Heart right ventricle (tissue), 16 donors: ENCODE measurements around the gene PRKAG3. TPM values are rescaled to one million over a fixed set of nuclear protein-coding genes. Genes with fewer than 3 reads are reported as not detected.

ENCODE experiments used
- ATAC-seq, 8 donors: fragments of 200-7000 bp; cut with Tn5 transposase; one replicate each; pipeline ENCODE4 v1.9.1; 2020; ENCODE audit warnings: mild to moderate bottlenecking in 8 of 8, moderate library complexity in 8 of 8, moderate number of reproducible peaks in 1 of 8
- DNase-seq, 2 donors: peaks; one replicate each; pipeline ENCODE4 v3.0.0-alpha.2; 2020
- H3K27ac ChIP-seq, 10 donors: fragments of 200-600 bp; sonication (generic) in 2 of 10; one replicate each; pipeline versions ENCODE4 v1.5.0 to v1.8.0; 2020 to 2022; ENCODE audit warnings: mild to moderate bottlenecking in 3 of 10
- H3K27me3 ChIP-seq, 7 donors: fragments of 200-600 bp; one replicate each; pipeline ENCODE4 v1.8.0; 2021 to 2022; ENCODE audit warnings: mild to moderate bottlenecking in 2 of 7
- H3K36me3 ChIP-seq, 9 donors: fragments of 200-600 bp; sonication (generic) in 1 of 9; one replicate each; pipeline versions ENCODE4 v1.5.0 to v1.8.0; 2020 to 2022; ENCODE audit warnings: mild to moderate bottlenecking in 2 of 9
- H3K4me1 ChIP-seq, 9 donors: fragments of 200-600 bp; sonication (generic) in 1 of 9; one replicate each; pipeline versions ENCODE4 v1.5.0 to v1.8.0; 2020 to 2022; ENCODE audit warnings: mild to moderate bottlenecking in 4 of 9
- H3K4me3 ChIP-seq, 10 donors: fragments of 200-600 bp; sonication (generic) in 2 of 10; one replicate each; pipeline versions ENCODE4 v1.5.0 to v1.8.0; 2020 to 2022; ENCODE audit warnings: mild to moderate bottlenecking in 7 of 10, moderate library complexity in 2 of 10
- H3K9me3 ChIP-seq, 11 donors: fragments of 200-600 bp in 10 of 11; sonication (generic) in 2 of 11; one replicate each; pipeline versions ENCODE4 v1.5.0 to v1.8.0; 2013 to 2022; ENCODE audit warnings: mild to moderate bottlenecking in 2 of 11, control low read depth in 1 of 11, moderate library complexity in 1 of 11
- CTCF ChIP-seq, 9 donors: fragments of 200-600 bp; sonication (generic) in 2 of 9; IDR thresholded peaks; one replicate each; pipeline versions ENCODE4 v1.5.0 to v1.8.0; 2021 to 2022; ENCODE audit warnings: antibody characterized with exemption in 9 of 9, mild to moderate bottlenecking in 5 of 9, moderate library complexity in 1 of 9
- WGBS, 2 donors: extraction: QIAGEN DNeasy Blood & Tissue Kit; methylation state at CpG; one replicate each; pipeline ENCODE4 v1.1.7; 2013; ENCODE audit warnings: inconsistent platforms in 1 of 2; 5-methylcytosine and 5-hydroxymethylcytosine counted together
- intact Hi-C, 10 donors: fragments of 100-400 bp; cut with DNase I; formaldehyde crosslinking; loops; one replicate each; pipeline versions ENCODE4 v1.11.1 to v1.14.2; 2022
- polyA plus RNA-seq, 2 donors: library from polyadenylated mRNA; stranded (reverse); fragments of 200-250 nt; gene quantifications; one replicate each; pipeline ENCODE4 v1.2.3, GENCODE V29; 2013
- total RNA-seq, 10 donors: library from RNA; stranded (reverse); fragmentation: NEBNext Ultra II Directional in 3 of 10; extraction: Animal tissue kit (Norgen Biotek cat#: 25700) in 3 of 10; gene quantifications; one replicate each; pipeline versions ENCODE4 v1.2.1 to v1.2.4, GENCODE V29; 2021 to 2023
- donor health status: Arrhythmogenic right ventricular cardiomyopathy.
- donor health status: ischemic (EF 13 %, LVEDD 7.1; RV severe dilation, severe dysfunction).
- donor health status: healthy with polysubstance abuse.
- donor health status: DM: no; HTN: yes; CAD: no.
- donor health status: DM: no; HTN: no; CAD: no.
- donor health status: ischemic (EF 25% LVEDD 6.9; RV normal size, moderate dysfunction).
- donor health status: ischemic (EF 25% LVEDD 5.7; RV mildly dilated, moderate dysfunction).
- donor health status: healthy.
- donor health status: DM: yes; HTN: yes; CAD: no.
- donor health status: Ischemic cardiomyopathy.
- donor health status: ischemic (EF 35%, LVEDD 5.7; RV mildly dilated, moderate dysfunction).
- donor health status: nonischemic (EF 11% LVEDD 7.7; RV severe dilation, severe dysfunction).
- donor health status: DM: yes; HTN: yes; CAD: no.
- donor health status: PGD.
- donor health status: ischemic (EF 29% LVEDD 5.4; RV normal size, mild dysfunction).
- donor health status: nonischemic (EF 23%, LVEDD 6.1; RV moderate dilation, normal function).

Gene PRKAG3
- total and polyA plus RNA-seq, 12 donors = 0.03 to 0.19 (median 0.12) TPM; not detected in 8

GRCh38 chr2:218792433-218792832 is 39.2 kb downstream of the PRKAG3 start:
- Histone ChIP-seq H3K36me3 (no peaks in the 10 kb centered on the region), H3K4me3 (no peak overlapping the region), H3K27me3 (no peaks in the 10 kb centered on the region), H3K4me1 (peaks cover 0 to 3% (median 0%) of the 10 kb centered on the region in 9 donors), H3K9me3 (peaks cover 0 to 8% (median 0%) of the 10 kb centered on the region in 11 donors), H3K27ac (no peak overlapping the region)
- no peak for DNase-seq
- ATAC-seq = no peak
- WGBS, 2 donors = 94 to 97% methylated on average over 1 of the region's 1 CpG
- intact Hi-C loops = no loop called here
- TF ChIP-seq CTCF (IDR thresholded peaks at IDR 0.05) = no peak

- no peak for DNase-seq
- Histone ChIP-seq H3K36me3 (no peaks in the 10 kb centered on the region), H3K4me1 (peaks cover 0 to 10% (median 0%) of the 10 kb centered on the region in 9 donors), H3K9me3 (peaks cover 0 to 13% (median 0%) of the 10 kb centered on the region in 11 donors), H3K27me3 (peaks cover 0 to 3% (median 0%) of the 10 kb centered on the region in 7 donors), H3K27ac (peak overlapping the region in 1 of 10 donors; percentile 31), H3K4me3 (no peak overlapping the region)
- WGBS, 2 donors = 73 to 75% methylated on average over 2 of the region's 2 CpGs
- intact Hi-C loops = loop anchor here in 1 of 10 donors (10.0 kb wide), 1 partner anchor 74 kb away; the partner anchor contains the start of gene TTLL4
- peak in 1 of 8 donors; percentile 33 for ATAC-seq
- TF ChIP-seq CTCF (IDR thresholded peaks at IDR 0.05) = no peak
Observed at GRCh38 chr2:218788529-218789255, 42.9 kb downstream of the PRKAG3 start.

GRCh38 chr2:218786133-218786532 is 45.5 kb downstream of the PRKAG3 start:
- Histone ChIP-seq H3K4me3 (no peak overlapping the region), H3K27me3 (peaks cover 0 to 22% (median 0%) of the 10 kb centered on the region in 7 donors), H3K36me3 (no peaks in the 10 kb centered on the region), H3K4me1 (peaks cover 0 to 26% (median 7%) of the 10 kb centered on the region in 9 donors), H3K27ac (no peak overlapping the region), H3K9me3 (peaks cover 0 to 13% (median 0%) of the 10 kb centered on the region in 11 donors)
- TF ChIP-seq CTCF (IDR thresholded peaks at IDR 0.05) = no peak
- ATAC-seq = no peak
- intact Hi-C loops = loop anchor here in 1 of 10 donors (10.0 kb wide), 1 partner anchor 71 kb away; the partner anchor contains the start of gene TTLL4
- no peak for DNase-seq
- WGBS, 2 donors = 90 to 92% methylated on average over 3 of the region's 3 CpGs

GRCh38 chr2:218785103-218785502 is 46.5 kb downstream of the PRKAG3 start:
- Histone ChIP-seq H3K27ac (no peak overlapping the region), H3K4me1 (peaks cover 0 to 31% (median 10%) of the 10 kb centered on the region in 9 donors), H3K27me3 (peaks cover 0 to 30% (median 0%) of the 10 kb centered on the region in 7 donors), H3K4me3 (no peak overlapping the region), H3K9me3 (peaks cover 0 to 13% (median 0%) of the 10 kb centered on the region in 11 donors), H3K36me3 (no peaks in the 10 kb centered on the region)
- no peak for TF ChIP-seq CTCF (IDR thresholded peaks at IDR 0.05)
- WGBS, 2 donors = 44 to 53% methylated on average over 1 of the region's 1 CpG
- DNase-seq (no peak), ATAC-seq (no peak)
- intact Hi-C loops = loop anchor here in 1 of 10 donors (10.0 kb wide), 1 partner anchor 70 kb away; the partner anchor contains the start of gene TTLL4
